NCI-H146 (cell line): ENCODE data around the gene MIPOL1.
"Not testable (repeated sequence)": the region's sequence is repeated elsewhere in the genome, so short reads cannot be mapped to it uniquely, and the experiment has no call there.

Source experiments
- DNase-seq: peaks from one replicate; lab custom pipeline; 2025; lab: John Stamatoyannopoulos, UW

MIPOL1 gene

GRCh38 chr14:37187840-37188577 is 9.7 kb upstream of the MIPOL1 start:
- DNase-seq: not testable (repeated sequence)

DNA sequence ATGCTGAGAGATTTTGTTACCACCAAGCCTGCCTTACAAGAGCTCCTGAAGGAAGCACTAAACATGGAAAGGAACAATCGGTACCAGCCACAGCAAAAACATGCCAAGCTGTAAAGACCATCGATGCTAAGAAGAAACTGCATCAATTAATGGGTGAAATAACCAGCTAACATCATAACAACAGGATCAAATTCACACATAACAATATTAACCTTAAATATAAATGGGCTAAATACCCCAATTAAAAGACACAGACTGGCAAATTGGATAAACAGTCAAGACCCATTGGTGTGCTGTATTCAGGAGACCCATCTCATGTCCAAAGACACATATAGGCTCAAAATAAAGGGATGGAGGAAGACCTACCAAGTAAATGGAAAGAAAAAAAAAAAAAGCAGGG is 8.0 kb upstream of the MIPOL1 start:
- DNase-seq: not testable (repeated sequence)

- DNase-seq: no peak
Measured at GRCh38 chr14:37194698-37195097, 3.0 kb upstream of the MIPOL1 start.

DNA sequence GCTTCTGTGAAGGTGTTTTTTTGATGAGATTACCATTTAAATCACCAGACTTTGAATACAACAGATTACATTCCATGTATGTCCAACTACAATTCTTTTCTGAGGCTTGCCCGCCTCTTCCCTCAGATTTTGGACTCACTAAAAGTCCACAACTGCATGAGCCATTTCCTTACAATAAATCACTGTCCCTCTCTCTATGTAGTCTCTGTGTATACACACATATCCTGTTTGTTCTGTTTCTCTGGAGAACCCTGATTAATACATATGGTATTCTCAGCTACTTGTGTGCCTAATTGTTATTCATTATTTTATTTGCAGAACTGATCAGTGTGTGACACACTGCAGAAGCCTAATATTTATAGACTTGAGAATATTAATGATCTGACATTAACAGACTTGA is 2.4 kb upstream of the MIPOL1 start:
- no peak for DNase-seq

DNA sequence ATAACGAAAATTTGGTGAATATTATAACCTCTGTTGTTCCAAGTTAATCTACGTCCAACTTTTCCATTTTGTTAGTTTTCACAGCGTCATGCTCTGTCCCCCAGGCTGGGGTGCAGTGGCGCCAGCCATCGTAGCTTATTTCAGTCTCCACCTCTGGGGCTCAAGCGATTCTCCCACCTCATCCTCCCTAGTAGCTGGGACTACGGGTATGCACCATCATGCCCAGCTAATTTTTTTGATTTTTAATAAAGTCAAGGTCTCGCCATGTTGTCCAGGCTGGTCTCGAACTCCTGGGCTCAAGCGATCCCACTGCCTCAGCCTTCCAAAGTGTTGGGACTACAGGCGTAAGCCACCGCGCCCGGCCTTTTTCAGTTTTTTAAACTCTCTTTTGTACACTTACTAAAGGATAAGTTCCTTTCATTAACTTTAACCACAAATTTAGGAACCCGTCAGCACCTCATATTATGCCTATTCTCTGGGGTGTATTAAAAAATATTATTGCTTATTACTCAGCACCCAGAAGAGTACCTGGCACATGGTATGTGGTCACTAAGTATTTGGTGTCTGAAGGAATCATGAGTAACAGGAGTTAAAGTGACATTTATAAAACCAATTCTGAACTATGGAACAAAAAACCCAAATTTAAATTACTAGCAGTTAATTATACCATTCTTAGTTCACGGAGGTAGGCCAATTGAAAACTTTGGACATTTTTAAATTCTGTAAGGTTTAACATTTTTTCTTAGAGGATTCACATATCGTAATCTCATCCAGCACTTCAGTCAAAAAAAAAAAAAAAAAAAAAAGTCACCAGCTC is 925 bp upstream of the MIPOL1 start:
- DNase-seq: no peak

GRCh38 chr14:37198273-37198598 is 499 bp downstream of the MIPOL1 start:
- DNase-seq: no peak

DNA sequence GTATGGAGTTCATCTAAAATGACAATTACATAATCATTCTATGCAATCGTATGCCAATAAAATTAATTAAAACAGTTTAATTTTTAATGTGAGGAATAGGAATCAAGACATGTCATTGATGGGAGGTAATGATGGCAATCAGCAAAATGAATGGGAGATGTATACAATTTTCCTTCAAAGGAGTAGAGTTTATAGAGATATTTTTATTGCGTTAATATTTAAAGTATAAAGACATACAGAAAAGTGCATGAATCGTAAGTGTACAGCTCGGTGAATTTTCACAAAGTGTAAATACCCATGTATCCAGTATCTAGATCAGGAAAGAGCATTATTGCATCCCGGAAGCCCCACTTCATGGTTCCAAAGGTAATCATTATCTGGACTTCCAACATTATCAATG is 1.2 kb downstream of the MIPOL1 start:
- DNase-seq: no peak

GRCh38 chr14:37201724-37202123 is 4.0 kb downstream of the MIPOL1 start:
- DNase-seq: no peak

GRCh38 chr14:37202265-37202664 is 4.5 kb downstream of the MIPOL1 start:
- DNase-seq: no peak

GRCh38 chr14:37202812-37203211 is 5.1 kb downstream of the MIPOL1 start:
- DNase-seq: no peak

- DNase-seq: no peak
Measured at GRCh38 chr14:37203423-37203822, 5.7 kb downstream of the MIPOL1 start.

GRCh38 chr14:37205623-37206605 is 8.2 kb downstream of the MIPOL1 start:
- not testable (repeated sequence) for DNase-seq

DNA sequence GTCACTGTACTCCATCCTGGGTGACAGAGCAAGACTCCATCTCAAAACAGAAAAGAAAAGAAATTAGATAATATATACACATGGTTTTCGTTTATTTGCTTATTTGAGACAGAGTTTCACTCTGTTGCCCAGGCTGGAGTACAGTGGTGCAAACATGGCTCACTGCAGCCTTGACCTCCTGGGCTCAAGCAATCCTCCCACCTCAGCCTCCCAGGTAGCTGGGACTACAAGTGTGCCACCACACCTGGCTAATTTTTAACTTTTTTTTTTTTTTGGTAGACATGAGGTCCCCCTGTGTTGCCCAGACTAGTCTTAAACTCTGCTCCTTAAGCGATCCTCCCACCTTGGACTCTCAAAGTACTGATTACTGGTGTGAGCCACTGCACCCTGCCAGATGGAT is 11.9 kb downstream of the MIPOL1 start:
- DNase-seq: not testable (repeated sequence)

DNA sequence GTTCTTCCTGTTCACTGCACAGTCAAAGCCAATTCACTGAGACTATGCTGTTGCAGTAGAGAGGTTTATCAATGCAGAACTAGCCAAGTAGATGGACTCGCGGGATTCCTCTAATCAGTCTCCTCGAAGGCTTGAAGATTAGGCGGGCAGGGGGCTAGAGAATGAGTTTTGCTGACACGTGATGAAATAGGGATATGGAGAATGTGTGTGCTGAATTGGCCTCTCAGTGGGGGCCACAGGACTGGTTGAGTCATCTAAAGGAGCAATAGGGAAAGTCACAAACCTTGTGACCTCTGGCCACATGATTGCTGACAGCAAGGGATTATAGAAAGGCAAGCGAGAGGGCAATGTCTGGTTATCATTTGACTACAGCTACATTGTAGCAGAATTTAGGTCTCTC is 12.7 kb downstream of the MIPOL1 start:
- no peak for DNase-seq

GRCh38 chr14:37213016-37213415 is 15.3 kb downstream of the MIPOL1 start:
- DNase-seq: no peak

DNA sequence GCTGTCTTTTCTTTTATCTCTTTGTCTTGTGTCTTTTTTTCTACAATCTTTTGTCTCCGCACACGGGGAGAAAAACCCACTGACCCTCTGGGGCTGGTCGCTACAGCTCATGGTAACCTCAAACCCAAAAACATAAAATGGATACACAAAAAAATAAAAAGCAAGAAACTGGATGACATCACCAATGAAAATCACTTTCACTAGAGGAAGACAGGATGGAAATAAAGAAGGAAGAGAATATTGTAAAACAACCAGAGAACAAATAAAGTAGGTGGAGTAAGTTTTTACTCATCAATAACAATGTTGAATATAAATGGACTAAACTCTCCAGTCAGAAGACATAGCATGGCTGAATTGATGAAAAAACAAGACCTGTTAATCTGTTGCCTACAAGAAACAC is 17.6 kb downstream of the MIPOL1 start:
- no peak for DNase-seq

- DNase-seq: no peak
Measured at GRCh38 chr14:37221073-37221472, 23.3 kb downstream of the MIPOL1 start.

DNA sequence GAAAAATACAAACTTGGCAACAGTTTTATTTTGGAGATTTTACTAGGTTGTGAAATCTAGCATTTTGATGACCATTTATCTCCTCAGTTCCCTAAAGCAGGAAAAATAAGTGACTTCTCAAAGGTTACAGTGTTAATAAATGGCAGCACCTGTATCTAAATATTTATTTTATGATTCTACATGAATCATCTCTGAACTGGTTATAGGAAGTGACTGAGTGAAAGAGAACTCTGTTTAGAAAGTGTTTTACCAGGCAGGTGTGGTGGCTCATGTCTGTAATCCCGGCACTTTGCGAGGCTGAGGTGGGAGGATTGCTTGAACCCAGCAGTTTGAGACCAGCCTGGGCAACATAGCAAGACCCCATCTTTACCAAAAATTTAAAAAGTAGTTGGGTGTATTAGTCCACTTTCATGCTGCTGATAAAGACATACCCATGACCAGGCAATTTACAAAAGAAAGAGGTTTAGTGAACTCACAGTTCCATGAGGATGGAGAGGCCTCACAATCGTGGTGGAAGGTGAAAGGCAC is 26.3 kb downstream of the MIPOL1 start:
- no peak for DNase-seq

DNA sequence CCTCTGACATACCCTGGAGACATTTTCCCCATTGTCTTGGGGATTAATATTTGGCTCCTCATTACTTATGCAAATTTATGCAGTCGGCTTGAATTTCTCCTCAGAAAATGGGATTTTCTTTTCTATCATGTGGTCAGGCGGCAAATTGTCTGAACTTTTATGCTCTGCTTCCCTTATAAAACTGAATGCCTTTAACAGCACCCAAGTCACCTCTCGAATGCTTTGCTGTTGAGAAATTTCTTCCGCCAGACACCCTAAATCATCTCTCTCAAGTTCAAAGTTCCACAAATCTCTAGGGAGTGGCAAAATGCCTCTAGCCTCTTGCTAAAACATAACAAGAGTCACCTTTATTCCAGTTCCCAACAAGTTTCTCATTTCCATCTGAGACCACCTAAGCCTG is 27.9 kb downstream of the MIPOL1 start:
- DNase-seq: not testable (repeated sequence)

DNA sequence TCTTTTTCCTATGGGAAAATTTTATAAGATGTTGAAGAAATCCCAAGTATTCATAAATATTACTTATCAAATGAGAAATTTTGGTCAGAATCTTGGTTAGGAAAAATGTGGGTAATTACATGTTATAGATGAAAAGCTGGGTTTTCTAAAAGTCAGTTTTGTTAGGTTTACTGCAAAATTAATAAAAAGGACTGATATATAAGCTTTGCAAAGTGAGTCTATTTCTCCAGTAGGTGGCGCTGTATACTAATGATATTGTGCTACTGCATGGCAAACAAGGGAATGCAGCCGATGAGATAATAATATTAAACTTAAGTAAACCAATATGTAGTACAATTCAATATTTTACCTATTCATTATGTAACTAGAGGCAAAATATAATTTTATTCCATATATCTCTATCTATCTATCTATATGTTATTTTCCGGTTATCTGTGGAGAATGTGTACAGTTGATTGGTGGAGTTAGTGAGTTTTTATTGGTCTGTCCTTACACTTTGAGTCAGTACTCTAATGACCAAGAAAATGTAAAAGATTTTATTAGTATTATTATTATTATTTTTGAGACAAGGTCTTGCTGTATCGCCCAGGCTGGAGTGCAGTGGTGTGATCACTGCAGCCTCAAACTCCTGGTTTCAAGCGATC is 32.9 kb downstream of the MIPOL1 start:
- peak; percentile 65 for DNase-seq

DNA sequence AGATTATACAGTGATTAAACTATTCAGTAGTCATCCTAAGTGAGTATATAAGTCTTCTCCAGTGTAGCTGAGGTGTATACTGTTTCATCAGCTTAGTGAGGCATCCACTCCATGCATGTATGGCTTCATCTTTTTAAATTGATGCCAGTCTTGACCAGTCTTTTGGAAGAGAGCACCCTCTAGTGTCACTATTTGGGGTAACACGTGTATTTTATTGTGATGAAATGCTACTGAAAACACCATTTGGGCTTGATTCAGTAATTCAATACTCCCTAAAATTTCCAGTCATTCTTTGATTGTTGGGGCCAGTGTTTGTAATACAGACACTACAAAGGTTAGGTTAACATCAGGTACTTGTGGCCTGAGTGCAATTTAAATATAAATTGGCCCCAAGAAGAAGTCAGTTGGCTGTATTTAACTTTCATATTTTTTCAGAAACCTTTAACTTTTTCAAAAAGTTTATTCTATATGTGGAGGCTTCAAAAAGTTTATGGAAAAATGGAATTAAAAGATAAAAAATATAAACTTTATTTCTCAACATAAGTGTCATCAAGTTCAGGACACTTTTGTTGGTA is 35.3 kb downstream of the MIPOL1 start:
- peak; percentile 41 for DNase-seq
